HCT116 (cell line): ENCODE data around the gene ANKZF1. TPM values are rescaled to one million over a fixed set of nuclear protein-coding genes. Genes with fewer than 3 reads are reported as not detected.

Experiments used
- ATAC-seq: fragments of 200-7000 bp; cut with Tn5 transposase; 2 replicates; pipeline ENCODE4 v1.9.1; 2020; ENCODE audit warnings: mild to moderate bottlenecking, moderate library complexity
- BruUV-seq: library from RNA; stranded (reverse); fragments of 400-500 nt; replicated peaks from 2 replicates; lab custom pipeline; 2021; lab: Mats Ljungman, UMichigan
- CTCF ChIA-PET: fragments of 300-600 bp; sonication (Branson Sonifier 250); formaldehyde crosslinking; loops from one replicate; lab custom pipeline; 2021; ENCODE audit warnings: antibody characterized with exemption; lab: Charles Lee
- POLR2A ChIA-PET: fragments of 300-600, 350-600 bp; sonication (Branson Sonifier 250); formaldehyde crosslinking; loops from one replicate; lab custom pipeline; 2021; ENCODE audit warnings: antibody characterized with exemption; lab: Charles Lee
- RAD21 ChIA-PET, 2 experiments: fragments of 300-600 bp; sonication (Branson Sonifier 250); formaldehyde crosslinking; loops; one replicate each; lab custom pipeline; 2023; ENCODE audit warnings: low total read pairs in 2 of 2; ENCODE audit not compliant: uncharacterized antibody in 2 of 2, unreplicated experiment in 2 of 2, low non-redundant PET in 1 of 2; lab: Charles Lee
- DNase-seq: peaks from one replicate; pipeline ENCODE4 v3.0.0-alpha.2; 2010; ENCODE audit warnings: low read depth, low spot score
- H2AFZ ChIP-seq: fragments of 200-600 bp; shearing (Covaris generic), sonication (generic); 2 replicates; pipeline ENCODE4 v1.6.1; 2017; ENCODE audit warnings: low read depth, mixed run types, mixed read lengths, antibody characterized with exemption, low read length; ENCODE audit not compliant: poor library complexity, severe bottlenecking
- H3K27ac ChIP-seq: 2 replicates; pipeline ENCODE4 v1.5.1; 2012; ENCODE audit warnings: low read depth, low read length
- H3K27me3 ChIP-seq: fragments of 200-600 bp; sonication (generic); 2 replicates; pipeline ENCODE4 v1.6.1; 2016; ENCODE audit warnings: mixed run types, low read length, mixed read lengths; ENCODE audit not compliant: insufficient read depth
- H3K36me3 ChIP-seq, 2 experiments: fragments of 200-500 bp in 1 of 2; fragments of 200-600 bp in 1 of 2; sonication (Bioruptor generic) in 1 of 2; sonication (generic) in 1 of 2; 2 replicates each; pipeline versions ENCODE4 v1.5.1 to v1.6.1; 2014 to 2016; ENCODE audit warnings: low read length in 2 of 2, inconsistent platforms in 1 of 2, mixed read lengths in 1 of 2, mixed run types in 1 of 2; ENCODE audit not compliant: insufficient read depth in 2 of 2, control insufficient read depth in 1 of 2
- H3K4me1 ChIP-seq, 2 experiments: fragments of 200-600 bp in 1 of 2; sonication (generic) in 1 of 2; 2 replicates each; pipeline versions ENCODE4 v1.5.1 to v1.6.1; 2012 to 2017; ENCODE audit warnings: low read length in 2 of 2, inconsistent platforms in 1 of 2, mild to moderate bottlenecking in 1 of 2, mixed read lengths in 1 of 2, mixed run types in 1 of 2, moderate library complexity in 1 of 2; ENCODE audit not compliant: insufficient read depth in 2 of 2, control insufficient read depth in 1 of 2
- H3K4me2 ChIP-seq: fragments of 200-600 bp; sonication (generic); 2 replicates; pipeline ENCODE4 v1.6.1; 2017; ENCODE audit warnings: mixed run types, low read length, mixed read lengths
- H3K4me3 ChIP-seq, 2 experiments: fragments of 200-600 bp in 1 of 2; sonication (generic) in 1 of 2; replicated peaks in 1 of 2; 2 replicates each; pipeline ENCODE4 v1.5.1; 2011 to 2016; ENCODE audit warnings: low read length in 2 of 2, control low read depth in 1 of 2, low read depth in 1 of 2, mild to moderate bottlenecking in 1 of 2, mixed read lengths in 1 of 2, mixed run types in 1 of 2
- H3K79me2 ChIP-seq: fragments of 200-600 bp; sonication (generic); 2 replicates; pipeline ENCODE4 v1.6.1; 2017; ENCODE audit warnings: mild to moderate bottlenecking, mixed run types, low read length, moderate library complexity, mixed read lengths; ENCODE audit not compliant: insufficient read depth
- H3K9ac ChIP-seq: fragments of 200-600 bp; sonication (generic); 2 replicates; pipeline ENCODE4 v1.6.1; 2016; ENCODE audit warnings: low read length, mixed read lengths
- H3K9me2 ChIP-seq: fragments of 200-600 bp; sonication (generic), shearing (Covaris generic); 2 replicates; pipeline ENCODE4 v1.6.1; 2017; ENCODE audit warnings: mixed run types, mild to moderate bottlenecking, moderate library complexity; ENCODE audit not compliant: insufficient read depth
- H3K9me3 ChIP-seq, 2 experiments: fragments of 200-500 bp in 1 of 2; fragments of 200-600 bp in 1 of 2; sonication (Bioruptor generic) in 1 of 2; sonication (generic) in 1 of 2; 2 replicates each; pipeline ENCODE4 v1.6.1; 2014 to 2017; ENCODE audit warnings: low read length in 2 of 2, mixed read lengths in 2 of 2, inconsistent platforms in 1 of 2, low read depth in 1 of 2, mild to moderate bottlenecking in 1 of 2, mixed run types in 1 of 2, moderate library complexity in 1 of 2; ENCODE audit not compliant: control insufficient read depth in 1 of 2, insufficient read depth in 1 of 2
- H4K20me1 ChIP-seq: fragments of 200-600 bp; sonication (generic), shearing (Covaris generic); 2 replicates; pipeline ENCODE4 v1.6.1; 2017; ENCODE audit warnings: mixed run types, mild to moderate bottlenecking, moderate library complexity; ENCODE audit not compliant: insufficient read depth
- CBX3 ChIP-seq: IDR thresholded peaks from 2 replicates; pipeline ENCODE4 v1.6.1; 2012; ENCODE audit warnings: low read depth
- EGR1 ChIP-seq: IDR thresholded peaks from 2 replicates; pipeline ENCODE4 v1.6.1; 2012; ENCODE audit warnings: low read depth
- POLR2A ChIP-seq: IDR thresholded peaks from 2 replicates; pipeline ENCODE4 v1.7.0; 2011; ENCODE audit warnings: borderline replicate concordance; ENCODE audit not compliant: insufficient read depth, insufficient read length; ENCODE audit errors: extremely low read depth
- RAD21 ChIP-seq: IDR thresholded peaks from 2 replicates; pipeline ENCODE4 v1.6.1; 2012; ENCODE audit warnings: low read depth, mild to moderate bottlenecking
- SRF ChIP-seq: IDR thresholded peaks from 2 replicates; pipeline ENCODE4 v1.6.1; 2012; ENCODE audit warnings: low read depth
- YY1 ChIP-seq: IDR thresholded peaks from 2 replicates; pipeline ENCODE4 v1.6.1; 2011; ENCODE audit warnings: low read length, low read depth, moderate library complexity, mild to moderate bottlenecking; ENCODE audit not compliant: insufficient replicate concordance; ENCODE audit errors: extremely low read depth
- intact Hi-C: fragments of 100-400 bp; cut with micrococcal nuclease; formaldehyde crosslinking; loops from 2 replicates; pipeline ENCODE4 v1.10.0; 2022
- total RNA-seq: library from RNA; stranded (reverse); gene quantifications from one replicate; pipeline ENCODE4 v1.2.1, GENCODE V29; 2021; ENCODE audit not compliant: unreplicated experiment
- TF ChIP-seq, protein P1 (sequence below): IDR thresholded peaks from 2 replicates; pipeline ENCODE4 v1.6.1; 2012; ENCODE audit warnings: low read depth
- TF ChIP-seq, protein P2 (sequence below): IDR thresholded peaks from 2 replicates; pipeline ENCODE4 v1.6.1; 2011; ENCODE audit warnings: mild to moderate bottlenecking, low read length, moderate library complexity; ENCODE audit not compliant: insufficient replicate concordance; ENCODE audit errors: extremely low read depth
- TF ChIP-seq, protein P3 (sequence below): IDR thresholded peaks from 2 replicates; pipeline ENCODE4 v1.6.1; 2012

ANKZF1 gene
- total RNA-seq, 1 experiment from 2014 or later: 64.7 TPM

DNA sequence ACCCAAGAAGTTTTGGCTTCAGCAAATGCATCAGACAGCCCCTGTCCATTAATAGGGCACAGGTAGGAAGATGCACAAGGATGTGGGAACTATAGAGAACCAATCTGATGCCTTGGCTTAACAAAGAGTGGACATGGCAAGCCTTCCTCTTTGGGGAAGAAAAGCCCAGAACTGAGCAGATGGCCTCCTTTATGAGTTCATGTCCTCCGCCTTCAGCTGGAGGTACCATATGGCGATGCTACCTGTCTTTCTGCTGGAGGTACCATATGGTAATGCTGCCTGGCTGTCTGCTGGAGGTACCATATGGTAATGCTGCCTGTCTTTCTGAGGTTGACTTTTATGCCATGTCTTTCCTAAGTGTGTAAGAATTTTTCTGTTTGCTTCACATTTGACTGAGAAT is 45.5 kb upstream of the ANKZF1 start:
- H3K9ac ChIP-seq: no peak overlapping the region
- H3K9me2 ChIP-seq: no peaks in the 10 kb centered on the region
- no peaks in the 10 kb centered on the region for H3K9me3 ChIP-seq
- DNase-seq (no peak), ATAC-seq (no peak)
- no peak overlapping the region for H3K4me2 ChIP-seq
- no peak overlapping the region for H3K27ac ChIP-seq
- intact Hi-C loops: no loop called here
- H2AFZ ChIP-seq: no peak overlapping the region
- peaks cover under 1 to 6% of the 10 kb centered on the region in 2 experiments; a peak in 2 of 4 replicates for H3K4me1 ChIP-seq
- ChIA-PET POLR2A (no interaction called here), RAD21 (no interaction called here), CTCF (no interaction called here)
- no peaks in the 10 kb centered on the region for H3K27me3 ChIP-seq
- no peaks in the 10 kb centered on the region for H4K20me1 ChIP-seq
- TF ChIP-seq, protein P1, sequence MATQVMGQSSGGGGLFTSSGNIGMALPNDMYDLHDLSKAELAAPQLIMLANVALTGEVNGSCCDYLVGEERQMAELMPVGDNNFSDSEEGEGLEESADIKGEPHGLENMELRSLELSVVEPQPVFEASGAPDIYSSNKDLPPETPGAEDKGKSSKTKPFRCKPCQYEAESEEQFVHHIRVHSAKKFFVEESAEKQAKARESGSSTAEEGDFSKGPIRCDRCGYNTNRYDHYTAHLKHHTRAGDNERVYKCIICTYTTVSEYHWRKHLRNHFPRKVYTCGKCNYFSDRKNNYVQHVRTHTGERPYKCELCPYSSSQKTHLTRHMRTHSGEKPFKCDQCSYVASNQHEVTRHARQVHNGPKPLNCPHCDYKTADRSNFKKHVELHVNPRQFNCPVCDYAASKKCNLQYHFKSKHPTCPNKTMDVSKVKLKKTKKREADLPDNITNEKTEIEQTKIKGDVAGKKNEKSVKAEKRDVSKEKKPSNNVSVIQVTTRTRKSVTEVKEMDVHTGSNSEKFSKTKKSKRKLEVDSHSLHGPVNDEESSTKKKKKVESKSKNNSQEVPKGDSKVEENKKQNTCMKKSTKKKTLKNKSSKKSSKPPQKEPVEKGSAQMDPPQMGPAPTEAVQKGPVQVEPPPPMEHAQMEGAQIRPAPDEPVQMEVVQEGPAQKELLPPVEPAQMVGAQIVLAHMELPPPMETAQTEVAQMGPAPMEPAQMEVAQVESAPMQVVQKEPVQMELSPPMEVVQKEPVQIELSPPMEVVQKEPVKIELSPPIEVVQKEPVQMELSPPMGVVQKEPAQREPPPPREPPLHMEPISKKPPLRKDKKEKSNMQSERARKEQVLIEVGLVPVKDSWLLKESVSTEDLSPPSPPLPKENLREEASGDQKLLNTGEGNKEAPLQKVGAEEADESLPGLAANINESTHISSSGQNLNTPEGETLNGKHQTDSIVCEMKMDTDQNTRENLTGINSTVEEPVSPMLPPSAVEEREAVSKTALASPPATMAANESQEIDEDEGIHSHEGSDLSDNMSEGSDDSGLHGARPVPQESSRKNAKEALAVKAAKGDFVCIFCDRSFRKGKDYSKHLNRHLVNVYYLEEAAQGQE: no peak
- no peak for TF ChIP-seq CBX3
- TF ChIP-seq, protein P2, sequence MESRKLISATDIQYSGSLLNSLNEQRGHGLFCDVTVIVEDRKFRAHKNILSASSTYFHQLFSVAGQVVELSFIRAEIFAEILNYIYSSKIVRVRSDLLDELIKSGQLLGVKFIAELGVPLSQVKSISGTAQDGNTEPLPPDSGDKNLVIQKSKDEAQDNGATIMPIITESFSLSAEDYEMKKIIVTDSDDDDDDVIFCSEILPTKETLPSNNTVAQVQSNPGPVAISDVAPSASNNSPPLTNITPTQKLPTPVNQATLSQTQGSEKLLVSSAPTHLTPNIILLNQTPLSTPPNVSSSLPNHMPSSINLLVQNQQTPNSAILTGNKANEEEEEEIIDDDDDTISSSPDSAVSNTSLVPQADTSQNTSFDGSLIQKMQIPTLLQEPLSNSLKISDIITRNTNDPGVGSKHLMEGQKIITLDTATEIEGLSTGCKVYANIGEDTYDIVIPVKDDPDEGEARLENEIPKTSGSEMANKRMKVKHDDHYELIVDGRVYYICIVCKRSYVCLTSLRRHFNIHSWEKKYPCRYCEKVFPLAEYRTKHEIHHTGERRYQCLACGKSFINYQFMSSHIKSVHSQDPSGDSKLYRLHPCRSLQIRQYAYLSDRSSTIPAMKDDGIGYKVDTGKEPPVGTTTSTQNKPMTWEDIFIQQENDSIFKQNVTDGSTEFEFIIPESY: no peak
- no peak for TF ChIP-seq YY1
- no peak for TF ChIP-seq POLR2A
- TF ChIP-seq, protein P3, sequence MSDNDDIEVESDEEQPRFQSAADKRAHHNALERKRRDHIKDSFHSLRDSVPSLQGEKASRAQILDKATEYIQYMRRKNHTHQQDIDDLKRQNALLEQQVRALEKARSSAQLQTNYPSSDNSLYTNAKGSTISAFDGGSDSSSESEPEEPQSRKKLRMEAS: no peak
- TF ChIP-seq EGR1: no peak
- no peak for TF ChIP-seq SRF
- no peak for TF ChIP-seq RAD21
- H3K36me3 ChIP-seq: peaks cover 13 to 17% of the 10 kb centered on the region in 2 experiments; a peak in 3 of 4 replicates
- no TSS peak for BruUV-seq
- peaks cover 7% of the 10 kb centered on the region for H3K79me2 ChIP-seq
- no peak overlapping the region for H3K4me3 ChIP-seq
